Epithelial cell of esophagus (primary cell): ENCODE data around the gene FKBP5.
"Not testable (repeated sequence)": the region's sequence is repeated elsewhere in the genome, so short reads cannot be mapped to it uniquely, and the experiment has no call there.

ENCODE experiments used
- DNase-seq: peaks from one replicate; pipeline ENCODE4 v3.0.0; 2010; ENCODE audit warnings: low read depth
- H3K4me3 ChIP-seq: 2 replicates; pipeline ENCODE4 v1.5.1; 2011; ENCODE audit warnings: mild to moderate bottlenecking, low read length, control low read depth
- TF ChIP-seq, protein P1 (sequence below): IDR thresholded peaks from 2 replicates; pipeline ENCODE4 v1.5.1; 2011; ENCODE audit warnings: low read depth, mild to moderate bottlenecking, low read length, control low read depth, inconsistent platforms; ENCODE audit not compliant: insufficient read depth; ENCODE audit errors: missing control alignments

Gene FKBP5

DNA sequence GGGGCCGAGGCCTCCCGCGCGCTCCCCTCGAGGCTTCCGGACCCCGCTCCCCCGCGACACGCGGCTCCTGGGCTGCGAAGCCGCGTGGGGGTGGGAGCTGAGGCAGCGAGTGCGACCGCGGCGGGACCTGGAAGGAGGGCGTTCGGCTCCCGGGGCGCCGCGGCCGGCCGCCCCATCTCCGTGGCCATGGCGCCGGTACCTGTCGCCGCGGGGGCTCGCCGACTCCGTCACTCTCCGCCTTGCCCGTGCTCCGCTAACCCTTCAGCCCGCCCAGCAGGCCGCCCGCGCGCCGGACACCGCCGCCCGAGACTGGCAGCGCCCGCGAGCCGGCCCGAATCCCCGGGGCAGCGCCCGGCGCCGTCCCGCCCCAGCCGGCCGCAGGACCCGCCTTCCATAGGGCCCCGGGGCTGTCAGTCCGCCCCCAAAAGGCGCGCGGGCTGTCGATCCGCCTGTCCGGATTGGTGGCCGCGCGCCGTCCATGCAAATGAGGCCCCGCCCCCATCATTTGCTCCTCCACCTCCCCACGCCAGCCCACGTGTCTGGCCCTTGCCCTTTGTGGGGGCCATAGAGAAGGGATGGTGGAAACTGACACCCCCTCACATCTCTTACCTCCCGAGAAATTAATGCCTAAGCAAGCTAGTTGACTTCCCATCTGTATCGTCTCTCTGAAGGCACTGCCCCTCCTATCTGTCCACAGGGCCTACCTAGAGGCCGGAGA is at the start of gene FKBP5:
Gene FKBP5, minus strand, starts transcription at position 311 of the 718 bp plus-strand sequence. CDS start 46,091 bp downstream, outside the sequence.
- TF ChIP-seq, protein P1, sequence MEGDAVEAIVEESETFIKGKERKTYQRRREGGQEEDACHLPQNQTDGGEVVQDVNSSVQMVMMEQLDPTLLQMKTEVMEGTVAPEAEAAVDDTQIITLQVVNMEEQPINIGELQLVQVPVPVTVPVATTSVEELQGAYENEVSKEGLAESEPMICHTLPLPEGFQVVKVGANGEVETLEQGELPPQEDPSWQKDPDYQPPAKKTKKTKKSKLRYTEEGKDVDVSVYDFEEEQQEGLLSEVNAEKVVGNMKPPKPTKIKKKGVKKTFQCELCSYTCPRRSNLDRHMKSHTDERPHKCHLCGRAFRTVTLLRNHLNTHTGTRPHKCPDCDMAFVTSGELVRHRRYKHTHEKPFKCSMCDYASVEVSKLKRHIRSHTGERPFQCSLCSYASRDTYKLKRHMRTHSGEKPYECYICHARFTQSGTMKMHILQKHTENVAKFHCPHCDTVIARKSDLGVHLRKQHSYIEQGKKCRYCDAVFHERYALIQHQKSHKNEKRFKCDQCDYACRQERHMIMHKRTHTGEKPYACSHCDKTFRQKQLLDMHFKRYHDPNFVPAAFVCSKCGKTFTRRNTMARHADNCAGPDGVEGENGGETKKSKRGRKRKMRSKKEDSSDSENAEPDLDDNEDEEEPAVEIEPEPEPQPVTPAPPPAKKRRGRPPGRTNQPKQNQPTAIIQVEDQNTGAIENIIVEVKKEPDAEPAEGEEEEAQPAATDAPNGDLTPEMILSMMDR = no peak
- DNase-seq = peak; percentile 93
- H3K4me3 ChIP-seq = peak within 1 kb of the TSS; percentile 95

DNA sequence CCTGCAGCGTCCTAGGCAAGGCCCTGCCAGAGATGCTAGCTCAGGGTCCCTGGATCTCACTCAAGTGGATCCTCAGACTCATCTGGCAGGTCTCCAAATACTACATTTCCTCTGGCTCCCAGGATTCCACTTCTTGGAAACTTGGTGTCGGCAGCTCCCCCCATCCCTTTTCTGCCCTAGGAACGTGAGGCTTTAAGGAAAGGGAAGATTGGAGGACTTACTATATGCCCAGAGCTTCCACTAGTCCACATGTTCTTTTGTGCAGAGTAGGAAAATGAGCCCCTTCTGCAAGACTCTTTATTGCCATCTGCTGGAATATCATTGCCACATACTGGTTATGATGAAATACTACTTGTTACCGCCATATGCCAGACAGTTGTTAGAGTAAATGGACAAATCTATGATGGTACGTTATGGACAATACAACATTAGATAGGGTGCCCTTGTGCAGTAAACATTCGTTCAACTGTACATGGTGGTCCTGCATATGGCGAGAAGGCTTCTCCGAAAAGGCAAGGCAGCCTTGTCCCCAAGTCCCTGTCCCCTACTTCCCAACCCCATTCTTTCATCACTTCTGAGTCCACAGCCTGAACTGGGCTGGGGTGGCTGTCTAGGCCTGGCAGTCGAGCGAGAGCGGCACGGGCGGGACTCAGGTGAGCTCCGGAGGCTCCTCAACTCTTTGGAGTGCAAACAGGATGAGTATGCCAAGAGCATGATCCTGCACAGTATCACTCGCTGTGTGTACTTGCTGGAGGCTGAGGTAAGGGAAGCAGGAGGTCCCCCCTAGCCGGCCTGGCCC is 48.9 kb upstream of the FKBP5 start:
- no peak overlapping the region for H3K4me3 ChIP-seq
- peak; percentile 81 for DNase-seq
- TF ChIP-seq, protein P1 = peak; percentile 80

DNA sequence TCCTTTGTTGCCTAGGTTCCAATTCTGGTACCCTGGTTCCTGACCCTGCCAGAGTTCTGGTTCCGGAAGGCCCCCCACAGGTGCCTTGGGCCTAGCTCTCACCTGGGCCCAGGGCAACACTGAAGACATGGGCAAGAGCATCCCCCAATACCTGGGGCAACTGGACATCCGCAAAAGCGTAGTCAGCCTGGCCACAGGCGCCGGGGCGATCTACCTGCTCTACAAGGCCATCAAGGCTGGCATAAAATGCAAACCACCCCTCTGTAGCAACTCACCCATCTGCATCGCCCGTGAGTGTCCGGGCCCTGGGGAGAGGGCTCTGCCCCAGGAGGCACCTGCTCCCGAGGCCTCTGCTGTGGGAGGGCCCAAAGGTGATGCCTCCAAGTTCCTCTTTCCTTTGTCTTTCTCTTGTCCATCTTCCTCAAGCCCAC is 48.3 kb upstream of the FKBP5 start, which contains the start of gene ARMC12:
Gene ARMC12, plus strand, starts transcription at position 51 of the 431 bp plus-strand sequence. Its CDS starts 77 bp downstream, at position 128.
- no peak within 1 kb of the TSS for H3K4me3 ChIP-seq
- TF ChIP-seq, protein P1 = no peak
- DNase-seq = no peak

DNA sequence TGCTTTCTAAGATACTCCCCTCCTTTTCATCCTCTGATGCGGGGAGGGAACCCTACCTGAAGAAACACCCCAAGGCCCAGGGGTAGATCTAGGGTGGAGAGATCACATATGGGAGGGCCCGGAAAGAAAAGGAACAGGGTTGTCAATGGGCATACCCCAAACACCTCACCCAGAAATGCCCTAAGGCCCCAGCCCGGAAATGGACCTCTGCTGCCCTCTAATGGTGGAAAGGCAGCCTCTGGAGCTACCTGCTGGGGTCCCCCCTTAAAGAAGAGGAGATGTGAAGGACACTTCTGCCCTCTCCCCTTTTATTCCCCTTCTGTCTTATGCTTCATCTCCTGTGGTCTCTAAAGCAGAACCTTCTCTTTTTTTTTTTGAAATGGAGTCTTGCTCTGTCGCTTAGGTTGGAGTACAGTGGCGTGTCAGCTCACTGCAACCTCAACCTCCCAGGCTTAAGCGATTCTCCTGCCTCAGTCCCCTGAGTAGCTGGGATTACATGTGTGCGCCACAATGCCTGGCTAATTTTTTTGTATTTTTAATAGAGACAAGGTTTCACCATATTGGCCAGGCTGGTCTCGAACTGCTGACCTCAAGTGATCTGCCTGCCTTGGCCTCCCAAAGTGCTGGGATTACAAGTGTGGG is 47.7 kb upstream of the FKBP5 start:
- TF ChIP-seq, protein P1 = peak; percentile 90
- H3K4me3 ChIP-seq = no peak overlapping the region
- peak; percentile 63 for DNase-seq

DNA sequence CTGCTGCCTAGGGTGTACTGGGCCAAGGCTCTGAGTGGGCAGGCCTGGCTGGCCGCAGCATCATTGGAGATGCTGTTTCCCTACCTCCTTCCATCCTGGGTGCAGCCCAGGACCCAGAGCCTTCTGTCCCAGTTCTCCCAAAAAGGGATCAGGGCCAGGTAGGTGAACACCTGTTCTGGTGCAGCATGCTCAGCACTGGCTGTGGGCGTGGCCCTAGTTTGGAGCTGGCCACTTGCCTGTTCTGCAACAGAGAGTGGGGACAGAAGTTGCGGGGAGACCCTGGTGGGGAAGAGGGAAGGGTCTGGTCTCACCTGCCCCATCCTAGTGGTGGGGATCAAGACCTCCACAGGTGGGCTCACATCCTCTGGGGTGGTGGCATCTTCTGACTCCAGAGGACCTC is 46.7 kb upstream of the FKBP5 start:
- TF ChIP-seq, protein P1 = no peak
- no peak for DNase-seq

DNA sequence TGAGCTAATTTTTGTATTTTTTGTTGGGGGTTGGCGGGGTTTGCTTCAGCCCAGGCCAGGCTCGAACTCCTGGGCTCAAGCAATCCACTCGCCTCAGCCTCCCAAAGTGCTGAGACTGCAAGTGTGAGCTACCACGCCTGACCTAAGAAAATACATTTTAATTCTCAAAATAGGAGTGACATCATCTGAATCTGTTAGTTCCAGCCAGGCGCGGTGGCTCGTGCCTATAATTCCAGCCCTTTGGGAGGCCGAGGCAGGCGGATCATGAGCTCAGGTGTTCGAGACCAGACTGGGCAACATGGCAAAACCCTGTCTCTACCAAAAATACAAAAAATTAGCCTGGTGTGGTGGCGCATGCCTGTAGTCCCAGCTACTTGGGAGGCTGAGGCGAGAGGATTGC is 45.6 kb upstream of the FKBP5 start:
- not testable (repeated sequence) for DNase-seq, H3K4me3 ChIP-seq

More for the DNA sequence above, 46.7 kb upstream of the FKBP5 start:
- no peak overlapping the region for H3K4me3 ChIP-seq

DNA sequence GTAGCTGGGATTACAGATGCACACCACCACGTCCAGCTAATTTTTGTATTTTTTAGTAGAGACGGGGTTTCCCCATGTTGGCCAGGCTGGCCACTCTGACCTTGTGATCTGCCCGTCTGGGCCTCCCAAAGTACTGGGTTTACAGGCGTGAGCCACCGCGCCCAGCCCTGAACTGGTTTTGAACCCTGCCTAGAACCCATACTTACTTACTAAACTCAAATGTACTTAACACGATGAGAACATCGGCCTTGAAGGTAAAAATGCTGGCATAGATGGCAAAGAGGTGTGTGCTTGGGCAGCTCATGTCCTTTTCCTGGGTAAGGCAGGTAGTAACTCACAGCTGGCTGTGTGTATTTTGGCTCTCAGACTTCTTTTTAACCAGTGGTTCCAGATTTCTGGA is 44.9 kb upstream of the FKBP5 start:
- H3K4me3 ChIP-seq = no peak overlapping the region
- DNase-seq = no peak
- TF ChIP-seq, protein P1 = no peak
